Peyer's patch (tissue), 4 donors: ENCODE measurements around the gene SLC22A1.
"Not testable (repeated sequence)": the region's sequence is repeated elsewhere in the genome, so short reads cannot be mapped to it uniquely, and the experiment has no call there.

Experiments used
- POLR2A ChIP-seq, 2 donors: fragments of 450-650 bp; IDR thresholded peaks; one replicate each; pipeline ENCODE4 v1.5.1; 2017; ENCODE audit warnings: antibody characterized with exemption in 2 of 2, mild to moderate bottlenecking in 2 of 2, moderate library complexity in 2 of 2
- TF ChIP-seq, protein P1 (sequence below), 6 experiments: fragments of 450-650 bp in 4 of 6; fragments of 200-600 bp in 2 of 6; sonication (generic) in 1 of 6; IDR thresholded peaks; one replicate each; pipeline ENCODE4 v1.5.1; 2017 to 2019; ENCODE audit warnings: antibody characterized with exemption in 6 of 6, mild to moderate bottlenecking in 3 of 6, moderate library complexity in 1 of 6

DNA sequence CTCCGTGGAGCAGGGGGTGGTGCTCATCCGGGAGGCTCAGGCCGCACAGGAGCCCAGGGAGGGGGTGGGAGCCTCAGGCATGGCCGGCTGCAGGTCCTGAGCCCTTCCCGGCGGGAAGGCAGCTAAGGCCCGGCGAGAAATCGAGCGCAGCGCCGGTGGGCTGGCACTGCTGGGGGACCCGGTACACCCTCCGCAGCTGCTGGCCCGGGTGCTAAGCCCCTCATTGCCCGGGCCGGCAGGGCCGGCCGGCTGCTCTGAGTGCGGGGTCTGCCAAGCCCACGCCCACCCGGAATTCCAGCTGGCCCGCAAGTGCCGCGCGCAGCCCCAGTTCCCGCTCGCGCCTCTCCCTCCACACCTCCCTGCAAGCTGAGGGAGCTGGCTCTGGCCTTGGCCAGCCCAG lies 7.1 kb upstream of the SLC22A1 start:
- not testable (repeated sequence) for TF ChIP-seq POLR2A (IDR thresholded peaks at IDR 0.05)
- TF ChIP-seq, protein P1, sequence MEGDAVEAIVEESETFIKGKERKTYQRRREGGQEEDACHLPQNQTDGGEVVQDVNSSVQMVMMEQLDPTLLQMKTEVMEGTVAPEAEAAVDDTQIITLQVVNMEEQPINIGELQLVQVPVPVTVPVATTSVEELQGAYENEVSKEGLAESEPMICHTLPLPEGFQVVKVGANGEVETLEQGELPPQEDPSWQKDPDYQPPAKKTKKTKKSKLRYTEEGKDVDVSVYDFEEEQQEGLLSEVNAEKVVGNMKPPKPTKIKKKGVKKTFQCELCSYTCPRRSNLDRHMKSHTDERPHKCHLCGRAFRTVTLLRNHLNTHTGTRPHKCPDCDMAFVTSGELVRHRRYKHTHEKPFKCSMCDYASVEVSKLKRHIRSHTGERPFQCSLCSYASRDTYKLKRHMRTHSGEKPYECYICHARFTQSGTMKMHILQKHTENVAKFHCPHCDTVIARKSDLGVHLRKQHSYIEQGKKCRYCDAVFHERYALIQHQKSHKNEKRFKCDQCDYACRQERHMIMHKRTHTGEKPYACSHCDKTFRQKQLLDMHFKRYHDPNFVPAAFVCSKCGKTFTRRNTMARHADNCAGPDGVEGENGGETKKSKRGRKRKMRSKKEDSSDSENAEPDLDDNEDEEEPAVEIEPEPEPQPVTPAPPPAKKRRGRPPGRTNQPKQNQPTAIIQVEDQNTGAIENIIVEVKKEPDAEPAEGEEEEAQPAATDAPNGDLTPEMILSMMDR (IDR thresholded peaks at IDR 0.05), result not testable (repeated sequence)
